HEK293 (cell line): ENCODE data around the gene HMOX1.

ENCODE experiments used
- TCF7L2 ChIP-seq: IDR thresholded peaks from 2 replicates; pipeline ENCODE4 v1.6.1; 2011; ENCODE audit warnings: low read depth, mild to moderate bottlenecking, inconsistent platforms, low read length, moderate library complexity, borderline replicate concordance
- ZNF121 ChIP-seq: fragments of 450-650 bp; formaldehyde crosslinking; IDR thresholded peaks from 2 replicates; pipeline ENCODE4 v1.5.1; 2016; ENCODE audit warnings: missing biosample characterization, missing genetic modification characterization

DNA sequence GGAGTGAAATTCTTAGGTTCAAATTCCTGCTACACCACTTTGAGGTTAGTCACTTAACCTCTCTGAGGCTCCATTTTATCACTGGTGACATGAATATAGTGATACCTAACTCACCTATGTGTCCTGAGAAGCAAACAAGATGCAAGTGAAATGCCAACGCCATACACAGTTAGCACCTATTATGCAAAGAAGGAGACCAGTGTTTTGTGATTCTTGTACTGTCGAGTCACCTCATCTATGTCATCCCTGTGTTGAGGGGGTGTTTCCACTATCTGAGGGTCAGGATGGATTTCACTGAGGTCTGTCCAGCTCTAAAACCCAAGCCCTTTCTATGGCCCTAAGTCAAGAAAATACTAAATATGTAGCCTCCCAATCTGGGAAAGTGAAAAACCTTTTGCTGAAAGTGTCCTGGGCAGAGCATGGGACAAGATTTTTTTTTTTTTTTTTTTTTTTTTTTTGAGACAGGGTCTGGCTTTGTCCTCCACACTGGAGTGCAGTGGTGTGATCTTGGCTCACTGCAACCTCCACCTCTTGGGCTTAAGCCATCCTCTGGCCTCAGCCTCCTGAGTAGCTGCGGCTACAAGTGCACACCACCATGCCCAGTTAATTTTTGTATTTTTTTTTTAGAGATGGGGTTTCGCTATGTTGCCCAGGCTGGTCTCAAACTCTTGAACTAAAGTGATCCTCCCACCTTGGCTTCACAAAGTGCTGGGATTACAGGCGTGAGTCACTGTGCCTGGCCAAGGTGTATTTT, 14.1 kb downstream of the HMOX1 start:
- TF ChIP-seq TCF7L2 (no peak), ZNF121 (no peak)
